HG03439 (cell line): ENCODE results near the gene CCDC88C.

Experiments
- ATAC-seq: cut with Tn5 transposase; IDR thresholded peaks from one replicate; pipeline ENCODE4 v1.9.1; 2021; ENCODE audit warnings: mild to moderate bottlenecking, moderate library complexity; ENCODE audit not compliant: unreplicated experiment

Gene CCDC88C

DNA sequence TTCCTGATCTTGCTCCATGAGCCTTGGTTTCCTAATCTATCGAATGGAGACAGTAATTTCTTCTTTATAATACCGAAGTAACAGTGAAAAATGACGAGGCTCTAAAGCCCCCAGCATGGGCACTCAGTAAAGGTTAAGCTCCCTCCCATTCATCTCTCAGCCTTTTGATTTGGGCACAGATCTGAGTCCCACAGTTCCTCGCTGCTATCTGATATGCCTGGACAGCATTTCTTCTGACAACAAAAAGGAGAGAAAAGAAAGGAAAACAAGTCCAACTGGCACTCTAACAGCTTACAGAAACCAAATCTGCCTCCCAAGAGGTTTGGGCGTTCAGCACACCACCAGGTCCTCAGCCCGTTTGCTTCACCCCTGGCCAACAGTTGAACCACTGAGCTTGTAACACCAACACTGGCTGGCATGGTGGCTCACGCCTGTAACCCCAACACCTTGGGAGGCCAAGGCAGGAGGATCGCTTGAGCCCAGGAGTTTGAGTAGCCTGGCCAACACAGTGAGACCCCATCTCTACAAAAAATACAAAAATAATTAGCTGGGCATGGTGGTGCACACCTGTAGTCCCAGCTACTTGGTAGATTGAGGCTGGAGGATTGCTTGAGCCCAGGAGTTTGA is 19.5 kb downstream of the CCDC88C start:
- no peak for ATAC-seq

DNA sequence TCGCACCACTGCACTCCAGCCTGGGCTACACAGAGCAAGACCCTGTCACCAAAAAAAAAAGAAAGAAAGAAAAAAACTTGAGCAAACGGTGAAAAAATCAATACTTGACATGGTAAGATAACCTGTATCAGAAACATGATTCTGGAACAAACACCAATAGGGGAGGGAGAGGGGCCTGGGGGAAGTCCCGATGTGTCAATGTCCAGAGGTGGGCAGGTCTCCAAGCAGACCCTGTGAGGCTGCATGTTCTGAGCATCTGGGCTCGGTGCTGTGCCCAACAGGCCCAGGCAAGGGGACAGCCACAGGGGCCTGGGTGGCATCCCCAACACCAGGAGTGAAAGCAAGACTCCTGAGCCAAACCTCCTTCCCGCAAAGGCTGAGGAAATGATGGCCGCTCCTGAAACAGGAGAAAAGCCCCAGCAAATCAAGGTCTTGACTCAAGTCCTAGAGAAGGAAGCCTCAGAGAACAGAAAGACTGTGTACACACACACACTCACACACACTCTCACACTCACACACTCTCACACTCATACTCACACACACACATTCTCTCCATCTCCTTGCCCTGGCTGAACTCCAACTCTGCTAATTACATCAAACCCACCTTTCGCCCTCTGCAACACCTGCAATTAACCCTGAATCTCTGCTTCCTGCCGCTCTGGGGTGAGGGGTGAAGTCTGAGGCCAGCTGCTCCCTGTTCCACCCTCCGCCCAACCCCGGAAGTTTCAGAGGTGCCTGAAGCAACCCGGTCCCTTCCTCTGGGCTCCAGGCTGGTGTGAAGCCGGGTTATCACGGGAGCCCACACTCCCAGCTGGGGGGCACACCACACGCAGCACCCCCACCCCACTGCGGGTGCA is 20.4 kb downstream of the CCDC88C start:
- peak; percentile 45 for ATAC-seq

DNA sequence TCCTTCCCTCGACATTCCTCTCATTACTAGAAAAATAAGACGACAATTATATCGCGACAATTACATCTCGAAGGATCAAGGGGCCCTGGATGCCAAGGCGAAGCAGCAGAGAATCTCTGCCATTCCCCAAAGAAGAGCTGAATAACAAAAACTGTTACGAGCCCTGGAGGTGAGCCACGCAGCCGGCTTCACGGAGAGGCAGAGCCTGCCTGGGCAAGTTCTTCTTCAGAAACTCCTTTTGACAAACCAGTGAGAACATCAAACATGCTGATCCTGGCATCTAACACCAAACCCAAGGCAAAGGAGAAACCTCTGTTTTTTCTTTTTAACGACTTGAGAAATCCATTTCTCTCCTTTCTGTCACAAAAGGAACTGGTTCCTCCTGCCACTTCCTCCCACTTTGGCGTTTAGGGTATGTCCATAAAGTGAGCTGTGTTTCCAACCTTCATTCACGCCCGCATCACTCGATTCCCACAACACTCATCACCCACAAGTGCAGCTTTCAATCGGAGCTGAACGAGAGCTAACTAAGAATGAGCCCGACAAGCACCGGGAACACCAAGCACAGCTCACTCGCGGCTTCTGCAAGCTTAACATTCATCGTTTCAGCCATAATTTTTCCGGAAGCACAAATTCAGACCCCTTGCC is 21.5 kb downstream of the CCDC88C start:
- ATAC-seq = no peak

DNA sequence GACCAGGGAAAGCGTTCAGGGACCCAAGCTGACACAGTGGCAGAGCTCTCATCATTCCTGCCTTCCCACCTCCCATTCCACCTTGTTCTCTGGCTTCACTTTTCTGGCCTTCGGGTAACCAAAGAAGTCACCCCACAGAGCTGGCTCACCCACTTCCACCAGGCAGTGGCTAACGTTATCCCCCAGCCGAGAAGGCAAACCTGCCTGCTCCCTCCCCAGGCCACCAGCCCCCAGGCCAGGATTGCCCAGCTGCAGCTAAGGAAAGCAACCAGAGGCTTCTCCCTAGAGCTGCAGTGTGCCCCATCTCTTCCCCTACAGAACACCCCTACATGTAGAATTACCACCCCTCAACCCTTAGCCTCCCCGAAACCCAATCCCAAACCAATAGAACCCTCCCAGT is 22.2 kb downstream of the CCDC88C start:
- ATAC-seq = no peak

DNA sequence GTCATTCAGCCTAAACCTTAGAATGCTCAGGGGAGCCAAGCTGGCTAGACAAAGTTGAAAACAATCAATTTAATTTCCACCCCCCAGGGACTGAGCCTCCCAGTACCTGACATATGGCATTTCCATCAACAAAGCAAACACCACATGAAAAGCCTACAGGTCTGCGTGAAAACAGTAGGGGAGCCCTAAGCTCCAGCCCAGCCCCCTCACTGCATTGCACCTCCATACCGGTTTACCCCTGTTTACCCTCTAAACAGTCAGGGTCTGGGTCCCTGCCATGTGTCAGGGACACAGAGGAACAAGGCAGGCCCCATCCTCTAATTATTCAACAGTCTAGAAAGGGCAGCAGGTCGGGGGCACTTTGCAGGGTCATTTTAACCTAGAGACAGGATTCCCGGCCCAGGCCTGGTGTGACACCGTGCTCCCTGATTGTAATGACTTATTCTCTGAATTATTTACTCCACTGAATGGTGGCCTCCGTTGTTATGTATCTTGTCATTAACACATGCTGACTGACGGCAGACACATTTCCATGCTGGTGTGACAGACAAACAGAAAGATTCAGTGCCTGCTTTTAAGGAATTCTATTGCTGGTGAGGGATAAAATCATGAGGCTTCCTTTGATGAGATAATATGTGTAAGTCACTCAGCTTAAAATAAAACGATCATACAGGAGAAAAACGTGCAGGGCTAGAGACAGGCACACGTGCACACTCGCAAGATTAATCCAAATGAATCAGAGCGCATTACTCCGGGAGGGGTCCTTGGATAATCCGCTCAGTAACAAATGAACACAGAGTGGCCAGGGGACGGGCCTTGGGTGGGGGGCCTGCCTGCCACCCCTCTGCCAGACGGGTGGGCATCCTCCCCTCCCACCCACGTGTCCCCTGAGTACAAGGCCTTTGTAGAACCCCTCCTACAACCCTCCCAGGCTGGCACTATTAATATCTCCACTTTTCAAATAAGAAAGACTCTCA is 23.2 kb downstream of the CCDC88C start:
- ATAC-seq = no peak

DNA sequence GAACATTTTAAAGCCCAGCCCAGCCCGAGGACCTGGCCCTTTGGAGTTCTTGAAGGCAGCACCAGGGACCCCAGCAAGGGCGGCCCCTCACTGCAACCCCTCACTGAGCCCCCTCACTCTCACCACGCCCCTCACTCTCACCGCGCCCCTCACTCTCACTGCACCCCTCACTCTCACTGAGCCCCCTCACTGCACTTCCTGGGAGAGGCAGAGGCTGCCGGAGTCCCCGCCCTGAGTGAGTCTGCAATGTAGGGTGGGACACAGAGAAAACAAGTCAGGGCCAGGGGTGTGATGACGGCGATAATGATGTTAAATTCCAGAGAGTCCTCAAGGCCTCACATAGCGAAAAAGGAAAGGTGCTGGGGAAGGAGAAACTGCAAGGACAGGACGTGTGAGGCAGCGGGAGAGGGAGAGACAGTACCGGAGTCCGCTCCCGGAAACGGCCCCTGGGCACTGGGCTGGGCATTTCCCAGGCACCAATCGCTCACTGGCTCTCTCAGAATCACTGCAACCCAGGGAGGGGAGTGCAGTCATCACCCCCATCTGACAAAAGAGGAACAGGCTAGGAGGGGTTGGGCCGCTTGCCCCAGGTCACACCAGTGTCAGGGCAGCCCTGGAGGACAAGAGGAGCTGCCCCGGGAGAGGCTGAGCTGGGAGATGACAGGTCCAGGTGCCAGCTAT is 24.9 kb downstream of the CCDC88C start:
- ATAC-seq = no peak

DNA sequence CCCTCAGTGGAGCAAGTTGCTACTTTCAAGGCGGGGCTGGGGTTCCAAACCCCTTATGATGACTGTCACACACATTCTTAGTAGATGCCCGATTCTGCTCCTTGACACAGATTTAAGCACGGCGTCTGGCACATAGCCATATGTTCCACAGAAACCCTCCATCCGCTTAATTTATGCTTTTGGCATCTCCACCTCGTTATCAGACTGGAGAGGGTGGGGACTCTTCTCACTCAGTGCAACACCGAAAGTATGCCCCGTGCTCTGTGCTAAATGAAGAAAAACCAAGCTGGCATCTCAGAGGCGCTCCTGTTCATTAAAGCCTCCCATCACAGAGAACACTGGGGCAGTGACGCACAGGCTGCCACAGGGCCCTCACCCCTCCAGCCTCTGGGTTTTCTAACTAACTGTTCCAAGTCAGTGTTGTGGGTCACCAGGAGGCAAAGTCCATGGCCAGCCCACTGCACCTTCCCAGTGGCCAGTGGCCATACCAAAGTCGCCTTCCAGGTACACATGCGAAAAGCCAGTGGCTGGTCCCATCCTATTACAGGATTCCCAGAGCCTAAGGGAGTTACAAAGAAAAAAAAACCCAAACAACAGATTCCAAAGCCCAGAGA is 27.3 kb downstream of the CCDC88C start:
- ATAC-seq = no peak

DNA sequence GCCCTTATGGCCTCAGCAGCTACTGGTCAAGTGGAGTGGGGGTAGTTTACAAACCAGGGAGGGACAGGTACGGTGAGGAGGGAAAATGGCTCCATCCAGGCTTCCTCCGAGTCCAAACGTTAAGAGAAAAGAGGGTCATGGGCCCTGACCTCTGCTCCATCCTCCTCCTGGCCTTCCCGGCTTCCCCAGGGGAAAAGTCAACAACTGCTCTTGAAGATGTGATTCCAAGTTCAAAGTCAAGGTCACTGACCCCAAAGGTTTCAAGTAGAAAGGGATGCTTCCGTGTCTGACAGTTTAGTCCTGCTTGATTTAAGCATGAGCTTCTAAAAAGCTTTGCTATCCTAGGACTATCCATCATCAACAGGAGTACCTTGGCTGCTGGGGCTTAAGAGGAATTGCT is 28.5 kb downstream of the CCDC88C start:
- no peak for ATAC-seq

DNA sequence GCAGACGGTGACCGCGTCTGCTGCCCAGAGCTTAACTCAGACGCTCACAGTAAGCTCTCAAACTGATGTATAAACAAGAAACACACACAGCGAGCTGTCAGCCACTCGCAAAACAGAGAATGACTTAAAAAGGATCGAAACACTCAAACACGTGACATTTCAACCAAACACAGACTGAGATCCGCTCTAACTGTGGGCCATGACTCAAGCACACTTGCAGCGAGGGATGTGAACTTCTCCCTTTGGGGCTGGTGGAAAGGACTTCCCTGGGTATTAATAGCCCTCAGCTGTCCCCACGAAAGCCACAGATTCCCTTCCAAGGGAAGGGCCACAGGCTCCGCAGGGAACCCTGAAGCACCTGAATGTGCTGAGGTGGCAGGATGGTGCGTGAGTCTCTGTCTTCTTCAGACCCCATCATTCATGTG is 29.1 kb downstream of the CCDC88C start:
- no peak for ATAC-seq

DNA sequence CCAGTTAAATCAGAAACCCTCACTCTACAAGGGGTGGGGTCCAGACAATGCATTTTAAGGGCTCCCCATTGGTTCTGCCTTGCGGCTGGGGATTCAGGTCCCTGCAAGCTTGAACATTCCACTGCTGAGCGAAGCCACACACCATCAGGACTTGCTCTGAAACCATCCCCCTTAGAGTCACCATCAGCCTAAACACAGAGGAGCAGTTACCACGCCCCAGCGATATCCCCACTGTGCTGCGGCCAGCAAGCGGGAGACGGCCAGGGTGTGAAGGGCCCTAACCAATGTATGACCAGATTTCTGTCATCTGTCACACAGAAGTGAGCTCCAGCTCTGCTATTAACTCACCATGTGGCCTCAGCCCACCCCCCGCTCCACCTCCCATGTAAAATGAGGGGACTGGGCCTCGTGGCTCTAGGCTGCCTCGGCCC is 29.7 kb downstream of the CCDC88C start:
- ATAC-seq = no peak

DNA sequence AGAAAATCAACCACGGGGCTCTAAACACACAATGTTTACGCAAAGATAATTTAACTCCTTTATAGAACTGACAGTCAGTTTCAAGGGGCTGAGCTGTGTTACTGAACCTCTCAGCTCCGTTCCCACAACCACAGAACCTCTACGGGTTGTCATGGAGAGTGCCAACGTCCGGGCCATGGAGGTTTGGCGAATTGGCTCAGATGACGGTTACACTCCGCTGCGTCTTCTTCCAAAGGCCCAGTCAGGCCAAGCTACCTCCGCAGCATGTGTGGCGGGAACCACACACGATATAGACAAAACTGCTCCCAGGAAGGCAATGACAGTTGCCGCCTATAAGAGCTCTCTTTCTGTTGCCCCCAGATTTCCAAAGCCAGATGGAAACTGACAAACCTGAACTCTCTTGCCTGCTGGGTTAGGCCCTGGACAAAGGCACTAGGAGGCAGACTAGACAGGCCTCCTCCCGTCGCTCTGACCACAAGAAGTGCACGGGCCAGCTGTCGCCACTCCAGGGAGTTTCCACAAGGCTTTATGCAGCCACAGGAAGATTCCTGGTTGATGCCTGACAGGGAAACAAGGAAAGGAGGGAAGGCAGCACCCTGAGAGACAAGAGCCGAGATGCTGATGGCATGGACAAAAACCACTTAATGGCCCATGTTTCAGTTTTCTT is 30.3 kb downstream of the CCDC88C start:
- ATAC-seq = no peak

DNA sequence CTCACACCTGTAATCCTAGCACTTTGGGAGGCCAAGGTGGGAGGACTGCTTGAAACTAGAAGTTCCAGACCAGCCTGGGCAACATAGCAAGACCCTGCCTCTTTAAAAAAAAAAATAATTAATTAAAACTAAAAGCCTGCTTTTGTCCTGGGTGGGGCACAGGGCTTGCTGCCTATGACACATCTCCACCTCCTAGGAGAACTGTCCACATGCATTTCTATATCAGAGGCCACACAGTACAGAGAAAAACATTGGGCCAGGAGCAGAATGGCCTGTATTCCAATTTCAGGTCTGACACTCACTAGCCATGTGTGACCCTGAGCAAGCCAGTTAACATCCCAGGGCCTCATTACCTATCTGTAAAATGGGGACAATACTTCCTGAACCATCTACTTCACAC is 31.9 kb downstream of the CCDC88C start:
- no peak for ATAC-seq

DNA sequence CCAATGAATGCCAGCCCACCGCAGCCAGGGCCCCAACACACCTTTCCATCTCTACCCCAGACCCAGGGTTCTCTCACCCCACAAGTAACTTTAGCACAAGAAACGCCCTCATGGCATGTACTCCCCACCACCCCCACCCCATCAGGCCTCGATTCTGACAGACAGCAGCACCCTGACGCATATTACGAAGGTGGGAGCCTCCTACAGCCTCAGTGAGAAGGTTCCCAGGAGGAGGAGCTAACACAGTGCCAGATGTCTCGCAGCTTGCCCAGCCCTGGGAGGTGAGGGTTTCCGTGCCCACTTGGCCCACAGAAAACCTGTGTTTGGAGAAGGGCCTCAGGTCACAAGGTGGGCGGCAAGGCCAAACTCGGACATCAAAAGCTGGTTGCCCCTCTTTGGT is 32.4 kb downstream of the CCDC88C start:
- no peak for ATAC-seq

DNA sequence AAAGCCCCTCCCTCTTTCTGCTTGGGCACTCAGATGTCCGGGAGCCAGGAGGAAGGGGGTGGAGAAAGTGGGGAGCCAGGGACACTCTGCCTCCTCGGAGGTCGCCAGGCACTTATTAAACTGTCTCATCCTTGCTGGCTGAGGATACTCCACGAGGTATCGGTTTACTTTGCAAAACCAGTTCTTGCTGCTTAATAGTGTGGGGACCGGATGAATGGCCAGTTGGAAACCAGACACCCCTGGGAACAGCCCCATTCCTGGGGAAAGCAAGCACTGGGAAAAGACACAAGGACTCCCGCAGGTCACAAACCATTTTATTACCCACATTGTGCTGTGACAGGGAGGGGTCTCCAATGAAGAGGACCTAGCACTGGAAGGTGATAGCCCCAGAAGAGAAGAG is 34.2 kb downstream of the CCDC88C start:
- ATAC-seq = no peak

DNA sequence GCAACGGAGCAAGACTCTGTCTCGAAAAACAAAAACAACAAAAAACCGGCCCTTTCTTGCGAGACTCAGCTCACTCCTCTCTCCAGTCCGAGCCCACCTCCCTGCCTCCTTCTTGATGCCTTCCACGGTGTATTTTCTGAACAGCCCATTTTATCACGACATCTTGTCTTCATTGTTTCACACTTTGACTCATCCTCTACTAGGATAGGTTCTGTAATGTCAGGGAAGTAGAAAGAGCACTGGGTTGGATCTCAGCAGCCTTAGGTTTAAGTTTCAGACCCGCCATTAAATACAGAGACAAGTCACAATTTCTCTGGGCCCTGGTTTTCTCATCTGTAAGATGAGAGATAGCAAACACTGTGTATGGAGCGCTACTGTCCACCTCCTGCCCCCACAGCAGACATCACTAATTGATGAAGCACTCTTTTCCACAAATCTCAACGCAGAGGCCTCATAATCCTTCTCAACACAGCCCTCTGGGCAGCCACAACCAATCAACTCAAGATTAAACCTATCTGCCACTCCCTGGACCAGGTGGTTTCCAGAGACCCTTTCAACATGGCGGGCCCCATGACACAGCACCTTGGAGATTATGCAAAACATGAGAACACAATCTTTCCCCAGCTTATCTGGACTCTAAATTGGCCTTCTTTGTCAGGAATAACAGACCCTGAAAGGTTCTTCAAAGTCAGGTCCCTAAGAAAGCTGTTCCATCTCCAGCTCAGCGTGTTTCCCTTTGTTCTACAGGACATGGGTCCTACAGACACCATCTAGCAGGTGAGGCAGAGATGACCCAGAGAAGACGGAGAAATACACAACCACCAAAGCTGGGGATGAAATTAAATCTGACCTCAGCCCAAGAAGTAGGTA is 35.6 kb downstream of the CCDC88C start:
- ATAC-seq = no peak

DNA sequence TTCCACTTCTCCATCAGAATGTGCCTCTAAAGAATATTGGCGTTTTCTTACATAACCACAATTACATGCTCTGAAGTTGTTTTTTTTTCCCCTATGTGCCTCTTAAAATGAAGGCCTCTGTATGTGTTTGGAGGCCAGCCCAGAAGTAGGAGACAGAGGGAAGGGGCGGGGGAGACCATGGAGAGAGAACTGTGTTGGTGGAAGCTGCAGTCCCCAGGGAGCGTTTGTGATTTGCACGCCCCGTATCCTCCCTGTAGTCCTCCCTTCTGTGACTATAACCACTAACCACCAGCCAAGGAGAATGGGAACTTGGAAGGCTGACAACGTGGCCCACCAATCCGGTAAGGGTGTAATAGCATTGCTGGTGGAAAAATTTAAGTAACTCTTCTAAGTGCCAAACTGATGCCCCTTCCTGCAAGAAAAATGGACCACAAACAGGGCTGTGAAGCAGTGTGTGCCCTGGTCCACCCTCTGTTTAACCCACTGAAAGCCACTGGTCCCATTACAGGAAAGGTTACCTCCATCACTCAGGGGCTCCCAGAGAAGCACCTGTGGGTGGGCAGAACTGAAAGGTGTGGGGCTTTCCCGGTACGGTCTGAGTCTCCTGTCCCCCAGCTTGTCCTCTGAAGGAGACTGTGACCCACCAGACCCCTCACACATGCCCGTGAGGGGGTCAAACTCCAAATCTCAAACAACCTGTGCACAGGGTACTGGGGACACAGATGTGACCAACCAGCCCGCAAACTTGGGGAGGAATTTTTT is 36.8 kb downstream of the CCDC88C start:
- ATAC-seq = no peak

DNA sequence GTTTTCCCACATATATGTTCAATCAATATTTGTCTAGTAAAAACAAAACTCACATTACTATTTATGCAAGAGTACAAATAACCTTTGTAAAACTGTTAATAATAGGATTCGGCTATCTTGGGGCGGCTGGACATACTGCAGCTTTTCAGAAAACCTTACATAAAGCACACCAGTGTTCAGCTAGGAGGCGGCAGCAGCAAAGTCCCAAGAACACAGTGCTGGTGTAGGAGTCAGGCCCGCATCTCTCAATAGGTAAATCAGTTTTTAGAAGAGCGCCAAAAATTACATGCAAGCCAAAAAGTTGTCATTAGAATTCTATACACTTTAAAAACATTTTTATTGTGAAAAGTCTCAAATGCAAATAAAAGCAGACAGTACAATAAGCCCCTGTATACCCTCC is 37.5 kb downstream of the CCDC88C start:
- no peak for ATAC-seq

DNA sequence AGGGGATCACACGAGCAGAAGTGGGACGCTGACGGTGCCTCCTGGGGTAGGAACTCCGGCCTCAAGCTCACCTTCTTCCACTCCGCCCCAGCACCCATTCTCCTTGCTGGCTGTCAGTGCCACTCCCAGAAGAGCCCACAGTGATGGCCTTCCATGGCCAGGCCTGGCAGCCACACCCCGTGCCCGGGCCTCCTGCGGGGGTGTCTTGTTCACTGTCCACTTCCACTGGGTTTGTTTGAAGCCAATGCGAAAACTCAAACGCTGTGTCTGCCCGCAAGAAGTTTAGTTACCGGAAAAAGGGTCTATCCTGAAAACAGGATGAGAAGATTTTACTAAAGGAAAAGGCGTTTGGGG is 38.1 kb downstream of the CCDC88C start:
- ATAC-seq = no peak
